Peyer's patch (tissue), 4 donors: ENCODE results near the gene KCNMA1. TPM values are rescaled to one million over a fixed set of nuclear protein-coding genes. Genes with fewer than 3 reads are reported as not detected.

Experiments used
- DNase-seq, 3 donors: peaks; one replicate each; pipeline ENCODE4 v3.0.0-alpha.2; 2017 to 2019
- H3K27ac ChIP-seq, 4 donors: fragments of 200-600 bp; sonication (generic); one replicate each; pipeline ENCODE4 v1.5.1; 2016 to 2019
- H3K27me3 ChIP-seq, 2 donors: fragments of 200-600 bp; sonication (generic); one replicate each; pipeline ENCODE4 v1.5.1; 2019
- H3K36me3 ChIP-seq, 3 donors: fragments of 200-600 bp; sonication (generic); one replicate each; pipeline ENCODE4 v1.5.1; 2016 to 2019
- H3K4me1 ChIP-seq, 4 donors: fragments of 200-600 bp; sonication (generic); one replicate each; pipeline ENCODE4 v1.5.1; 2016 to 2019
- H3K4me3 ChIP-seq, 4 donors: fragments of 200-600 bp; sonication (generic); 1 replicate in 3 of 4; 2 replicates in 1 of 4; pipeline ENCODE4 v1.5.1; 2016 to 2019; ENCODE audit warnings: mild to moderate bottlenecking in 1 of 4
- H3K9me3 ChIP-seq, 4 donors: fragments of 200-600 bp; sonication (generic); one replicate each; pipeline ENCODE4 v1.5.1; 2016 to 2019; ENCODE audit warnings: mild to moderate bottlenecking in 1 of 4
- POLR2A ChIP-seq, 2 donors: fragments of 450-650 bp; IDR thresholded peaks; one replicate each; pipeline ENCODE4 v1.5.1; 2017; ENCODE audit warnings: antibody characterized with exemption in 2 of 2, mild to moderate bottlenecking in 2 of 2, moderate library complexity in 2 of 2
- total RNA-seq, 4 donors: library from RNA; depleted of rRNA; stranded (reverse); fragments of >200 nt; gene quantifications; one replicate each; pipeline ENCODE4 v1.1.0, GENCODE V29; 2016
- TF ChIP-seq, protein P1 (sequence below), 6 experiments: fragments of 450-650 bp in 4 of 6; fragments of 200-600 bp in 2 of 6; sonication (generic) in 1 of 6; IDR thresholded peaks; one replicate each; pipeline ENCODE4 v1.5.1; 2017 to 2019; ENCODE audit warnings: antibody characterized with exemption in 6 of 6, mild to moderate bottlenecking in 3 of 6, moderate library complexity in 1 of 6

Gene KCNMA1
- total RNA-seq, 4 donors from 2014 or later: 17.8 to 29.1 (median 23.9) TPM

GRCh38 chr10:77472146-77472545, 165.5 kb downstream of the KCNMA1 start:
- H3K9me3 ChIP-seq: no peaks in the 10 kb centered on the region
- no peaks in the 10 kb centered on the region for H3K4me1 ChIP-seq
- H3K4me3 ChIP-seq: no peak overlapping the region
- no peak overlapping the region for H3K27ac ChIP-seq
- no peak for DNase-seq
- H3K27me3 ChIP-seq: no peaks in the 10 kb centered on the region
- H3K36me3 ChIP-seq: no peaks in the 10 kb centered on the region
- TF ChIP-seq, protein P1, sequence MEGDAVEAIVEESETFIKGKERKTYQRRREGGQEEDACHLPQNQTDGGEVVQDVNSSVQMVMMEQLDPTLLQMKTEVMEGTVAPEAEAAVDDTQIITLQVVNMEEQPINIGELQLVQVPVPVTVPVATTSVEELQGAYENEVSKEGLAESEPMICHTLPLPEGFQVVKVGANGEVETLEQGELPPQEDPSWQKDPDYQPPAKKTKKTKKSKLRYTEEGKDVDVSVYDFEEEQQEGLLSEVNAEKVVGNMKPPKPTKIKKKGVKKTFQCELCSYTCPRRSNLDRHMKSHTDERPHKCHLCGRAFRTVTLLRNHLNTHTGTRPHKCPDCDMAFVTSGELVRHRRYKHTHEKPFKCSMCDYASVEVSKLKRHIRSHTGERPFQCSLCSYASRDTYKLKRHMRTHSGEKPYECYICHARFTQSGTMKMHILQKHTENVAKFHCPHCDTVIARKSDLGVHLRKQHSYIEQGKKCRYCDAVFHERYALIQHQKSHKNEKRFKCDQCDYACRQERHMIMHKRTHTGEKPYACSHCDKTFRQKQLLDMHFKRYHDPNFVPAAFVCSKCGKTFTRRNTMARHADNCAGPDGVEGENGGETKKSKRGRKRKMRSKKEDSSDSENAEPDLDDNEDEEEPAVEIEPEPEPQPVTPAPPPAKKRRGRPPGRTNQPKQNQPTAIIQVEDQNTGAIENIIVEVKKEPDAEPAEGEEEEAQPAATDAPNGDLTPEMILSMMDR (IDR thresholded peaks at IDR 0.05): no peak
- TF ChIP-seq POLR2A (IDR thresholded peaks at IDR 0.05): no peak

DNA sequence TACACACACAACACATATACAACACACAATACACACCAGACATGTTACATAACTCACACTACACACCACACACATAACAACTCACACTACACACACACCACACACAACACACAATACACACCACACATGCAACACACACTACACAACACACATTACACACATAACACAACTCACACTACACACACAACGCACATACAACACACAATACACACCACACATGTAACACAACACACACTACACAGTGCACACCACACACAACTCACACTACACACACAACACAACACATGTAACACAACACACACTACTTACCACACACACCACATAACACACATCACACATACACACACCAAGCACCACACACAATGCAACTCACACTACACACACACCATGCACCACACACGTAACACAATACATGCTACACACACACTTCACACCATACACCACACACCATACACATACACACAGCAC, 166.5 kb downstream of the KCNMA1 start:
- no peaks in the 10 kb centered on the region for H3K36me3 ChIP-seq
- H3K4me3 ChIP-seq: no peak overlapping the region
- no peak overlapping the region for H3K27ac ChIP-seq
- H3K27me3 ChIP-seq: no peaks in the 10 kb centered on the region
- H3K4me1 ChIP-seq: no peaks in the 10 kb centered on the region
- TF ChIP-seq POLR2A (IDR thresholded peaks at IDR 0.05): no peak
- TF ChIP-seq, protein P1 (IDR thresholded peaks at IDR 0.05): no peak
- H3K9me3 ChIP-seq: no peaks in the 10 kb centered on the region
- no peak for DNase-seq

GRCh38 chr10:77467422-77467963, 170.1 kb downstream of the KCNMA1 start:
- no peak for DNase-seq
- TF ChIP-seq, protein P1 (IDR thresholded peaks at IDR 0.05): no peak
- no peak for TF ChIP-seq POLR2A (IDR thresholded peaks at IDR 0.05)
- Histone ChIP-seq H3K4me3 (no peak overlapping the region), H3K27ac (no peak overlapping the region), H3K9me3 (no peaks in the 10 kb centered on the region), H3K36me3 (no peaks in the 10 kb centered on the region), H3K27me3 (no peaks in the 10 kb centered on the region), H3K4me1 (no peaks in the 10 kb centered on the region)

DNA sequence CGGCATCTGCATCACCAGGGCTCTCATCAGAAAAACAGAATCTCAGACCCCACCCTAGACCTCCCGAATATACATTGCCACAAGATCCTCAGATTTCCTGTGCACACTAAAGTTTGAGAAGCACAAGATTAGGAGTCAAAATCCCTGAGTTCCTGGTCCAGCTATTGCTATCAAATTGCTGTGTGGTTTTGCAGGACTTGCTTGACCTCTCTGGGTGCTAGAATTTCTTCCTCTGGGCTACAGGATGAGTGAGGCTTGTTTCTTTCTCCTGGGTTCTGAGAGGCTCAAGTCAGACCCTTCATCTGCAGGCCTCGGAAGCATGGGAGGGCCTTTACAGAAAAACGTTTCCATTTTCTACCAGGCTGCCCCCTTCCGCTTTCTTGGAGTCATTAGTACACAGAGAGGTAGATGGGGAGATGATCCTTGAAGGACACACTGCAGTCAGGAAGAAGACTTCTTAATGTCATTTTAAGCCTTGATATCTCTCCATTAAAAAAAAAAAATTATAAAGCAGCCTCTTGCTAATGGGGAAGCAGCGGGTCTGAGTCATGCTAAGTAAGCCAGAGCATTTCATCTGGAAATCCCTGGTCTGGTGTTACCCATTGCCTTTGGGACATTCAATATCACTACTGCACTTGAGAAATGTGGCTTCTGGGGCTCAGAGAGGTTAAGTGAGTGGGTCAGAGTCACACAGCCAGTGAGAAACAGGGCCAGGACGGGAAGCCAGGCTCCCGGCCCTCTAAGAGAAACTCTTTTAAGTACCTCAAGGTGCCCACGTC, 173.5 kb downstream of the KCNMA1 start:
- H3K9me3 ChIP-seq: no peaks in the 10 kb centered on the region
- DNase-seq: no peak
- no peaks in the 10 kb centered on the region for H3K27me3 ChIP-seq
- H3K36me3 ChIP-seq: no peaks in the 10 kb centered on the region
- H3K27ac ChIP-seq: peak overlapping the region in 1 of 4 donors; percentile 45
- no peak overlapping the region for H3K4me3 ChIP-seq
- no peak for TF ChIP-seq POLR2A (IDR thresholded peaks at IDR 0.05)
- TF ChIP-seq, protein P1 (IDR thresholded peaks at IDR 0.05): no peak
- no peaks in the 10 kb centered on the region for H3K4me1 ChIP-seq

- H3K9me3 ChIP-seq: no peaks in the 10 kb centered on the region
- TF ChIP-seq POLR2A (IDR thresholded peaks at IDR 0.05): no peak
- TF ChIP-seq, protein P1 (IDR thresholded peaks at IDR 0.05): no peak
- H3K4me3 ChIP-seq: no peak overlapping the region
- peak overlapping the region in 1 of 4 donors; percentile 45 for H3K27ac ChIP-seq
- no peaks in the 10 kb centered on the region for H3K27me3 ChIP-seq
- no peak for DNase-seq
- no peaks in the 10 kb centered on the region for H3K4me1 ChIP-seq
- H3K36me3 ChIP-seq: no peaks in the 10 kb centered on the region
Measured at GRCh38 chr10:77463499-77463898, 174.1 kb downstream of the KCNMA1 start.
